GM23248 (cell line): Measurements from ENCODE around the gene HTRA1.

ENCODE experiments used
- EZH2 ChIP-seq: fragments of 200-600 bp; sonication (generic); IDR thresholded peaks from 2 replicates; pipeline ENCODE4 v1.6.1; 2018; ENCODE audit warnings: antibody characterized with exemption, mild to moderate bottlenecking; ENCODE audit not compliant: insufficient read depth, poor library complexity, severe bottlenecking
- EZH2phosphoT487 ChIP-seq: fragments of 200-600 bp; sonication (generic); IDR thresholded peaks from 2 replicates; pipeline ENCODE4 v1.6.1; 2018; ENCODE audit warnings: antibody characterized with exemption, moderate library complexity, mild to moderate bottlenecking, low read depth; ENCODE audit not compliant: insufficient read depth

DNA sequence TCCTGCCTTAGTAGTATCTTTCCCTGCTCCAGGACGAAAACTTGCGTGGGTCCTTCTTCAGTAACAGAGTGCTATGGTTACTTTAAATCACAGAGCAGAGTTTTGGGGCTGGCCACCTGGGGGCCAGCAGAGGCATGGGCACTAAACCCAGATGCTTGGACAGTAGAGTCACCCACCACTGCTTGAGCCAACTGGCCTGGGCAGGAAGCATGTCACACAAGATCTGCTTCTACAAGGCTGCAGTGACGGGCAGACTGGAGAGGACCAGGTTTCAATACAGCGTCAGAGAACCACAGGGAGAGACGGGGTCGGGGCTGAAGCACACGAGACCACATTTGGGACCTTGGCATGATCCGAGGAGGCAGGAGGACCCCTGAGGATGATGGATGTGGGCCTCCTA is 84.9 kb downstream of the HTRA1 start:
- TF ChIP-seq EZH2: no peak
- no peak for TF ChIP-seq EZH2phosphoT487
